Placental pericyte (primary cell): ENCODE measurements around the gene MEI1. TPM values are rescaled to one million over a fixed set of nuclear protein-coding genes. Genes with fewer than 3 reads are reported as not detected.
A peak's percentile ranks its signal among the peaks of the same experiment; 100 is the strongest.

Experiments used
- small RNA-seq: library from RNA; depleted of rRNA; stranded (forward); fragments of <200 nt; gene quantifications from one replicate; pipeline ENCODE3, GENCODE V24; 2012; ENCODE audit warnings: low replicate concordance
- total RNA-seq: library from RNA; depleted of rRNA; stranded (reverse); fragments of >200 nt; gene quantifications from 2 replicates; pipeline ENCODE4 v1.2.3, GENCODE V29; 2012

Gene MEI1, protein sequence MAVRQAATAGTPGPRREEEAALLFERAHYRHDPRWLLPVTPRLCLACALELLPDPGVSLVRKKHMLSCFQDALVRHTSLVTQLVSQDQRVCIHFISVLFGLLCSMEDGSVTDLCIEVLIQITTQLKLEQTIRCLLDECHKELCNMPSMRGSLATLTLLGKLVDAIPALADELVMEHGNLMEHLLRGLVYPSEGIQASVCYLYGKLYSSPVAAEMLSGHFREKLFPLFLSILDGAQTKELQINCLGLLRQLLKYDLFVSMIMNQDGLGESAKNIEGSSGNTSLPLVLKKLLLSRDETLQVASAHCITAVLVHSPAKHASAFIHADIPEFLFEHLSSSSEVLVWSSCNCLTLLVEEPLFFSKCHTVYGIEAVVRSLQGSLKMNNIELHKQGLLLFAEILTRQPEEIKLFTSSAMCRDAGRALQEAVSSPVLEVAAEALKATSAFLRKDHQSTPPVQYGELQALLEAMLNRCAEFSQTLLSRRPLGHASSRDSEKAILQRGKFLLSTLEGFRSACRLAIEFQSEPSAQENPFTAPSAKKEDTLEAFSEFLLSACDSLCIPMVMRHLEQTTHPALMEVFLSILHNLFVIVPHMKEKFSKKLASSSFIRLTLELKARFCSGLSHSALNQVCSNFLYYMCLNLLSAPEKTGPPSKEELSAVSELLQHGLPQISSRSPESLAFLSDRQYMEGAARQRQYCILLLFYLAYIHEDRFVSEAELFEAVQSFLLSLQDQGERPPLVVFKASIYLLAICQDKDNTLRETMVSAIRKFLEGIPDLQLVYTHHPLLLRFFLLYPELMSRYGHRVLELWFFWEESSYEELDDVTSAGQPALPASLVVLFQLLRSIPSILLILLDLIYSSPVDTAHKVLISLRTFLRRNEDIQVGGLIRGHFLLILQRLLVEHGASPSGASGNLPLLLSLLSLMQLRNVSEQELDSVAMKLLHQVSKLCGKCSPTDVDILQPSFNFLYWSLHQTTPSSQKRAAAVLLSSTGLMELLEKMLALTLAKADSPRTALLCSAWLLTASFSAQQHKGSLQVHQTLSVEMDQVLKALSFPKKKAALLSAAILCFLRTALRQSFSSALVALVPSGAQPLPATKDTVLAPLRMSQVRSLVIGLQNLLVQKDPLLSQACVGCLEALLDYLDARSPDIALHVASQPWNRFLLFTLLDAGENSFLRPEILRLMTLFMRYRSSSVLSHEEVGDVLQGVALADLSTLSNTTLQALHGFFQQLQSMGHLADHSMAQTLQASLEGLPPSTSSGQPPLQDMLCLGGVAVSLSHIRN
- total RNA-seq = 6.7 and 11.6 TPM in 2 replicates

GRCh38 chr22:41699264-41700107, at the start of gene MEI1:
Gene MEI1, plus strand, starts transcription at chr22:41699503. Its CDS starts 36 bp downstream, at chr22:41699539.

DNA sequence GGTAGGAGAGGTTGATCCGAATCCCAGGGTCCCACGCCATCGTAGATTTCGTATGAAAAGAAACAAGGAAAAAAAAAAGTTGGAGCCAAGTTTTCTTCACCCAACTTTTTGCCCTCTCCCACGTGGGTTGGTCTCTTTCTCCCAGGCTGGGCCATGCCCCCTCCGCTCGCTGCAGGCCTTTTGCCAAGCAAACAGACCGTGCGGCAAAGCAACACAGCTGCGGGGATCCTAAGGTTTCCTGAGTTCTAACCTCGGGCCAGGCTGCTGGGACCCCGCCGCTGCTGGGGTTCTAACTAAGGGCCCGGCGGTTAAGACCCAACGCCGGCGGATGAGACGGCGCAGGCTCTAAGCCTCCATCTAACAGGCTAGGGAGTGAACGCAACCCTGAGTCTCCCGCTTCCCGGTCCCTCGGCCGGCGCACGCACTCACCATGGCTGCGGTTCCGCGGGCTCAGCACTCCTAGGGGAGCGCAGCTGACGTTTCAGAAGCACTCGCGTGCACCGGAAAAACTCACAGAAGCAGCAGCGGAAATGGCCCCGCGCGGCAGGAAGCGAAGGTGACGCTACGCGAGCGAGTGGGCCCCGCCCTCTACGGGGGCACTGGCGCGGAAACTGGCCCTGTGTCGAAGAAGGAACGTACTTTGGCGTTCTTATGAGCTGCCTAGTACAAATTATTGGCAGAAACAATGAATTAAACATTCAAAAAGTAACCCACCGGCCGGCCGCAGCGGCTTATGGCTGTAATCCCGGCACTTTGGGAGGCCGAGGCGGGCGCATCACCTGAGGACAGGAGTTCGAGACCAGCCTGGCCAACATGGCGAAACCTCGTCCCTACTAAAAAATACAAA, 10.7 kb upstream of the MEI1 start, which contains the start of gene SNU13:
Gene SNU13 (minus strand): TSS at position 503 of the 847 bp plus-strand sequence. CDS start 71 bp downstream, at position 432.

GRCh38 chr22:41800348-41801146, 101.2 kb downstream of the MEI1 start, which contains the start of gene CCDC134:
Gene CCDC134, plus strand, starts transcription at chr22:41800679. Its CDS starts 8,212 bp downstream, at chr22:41808891.

DNA sequence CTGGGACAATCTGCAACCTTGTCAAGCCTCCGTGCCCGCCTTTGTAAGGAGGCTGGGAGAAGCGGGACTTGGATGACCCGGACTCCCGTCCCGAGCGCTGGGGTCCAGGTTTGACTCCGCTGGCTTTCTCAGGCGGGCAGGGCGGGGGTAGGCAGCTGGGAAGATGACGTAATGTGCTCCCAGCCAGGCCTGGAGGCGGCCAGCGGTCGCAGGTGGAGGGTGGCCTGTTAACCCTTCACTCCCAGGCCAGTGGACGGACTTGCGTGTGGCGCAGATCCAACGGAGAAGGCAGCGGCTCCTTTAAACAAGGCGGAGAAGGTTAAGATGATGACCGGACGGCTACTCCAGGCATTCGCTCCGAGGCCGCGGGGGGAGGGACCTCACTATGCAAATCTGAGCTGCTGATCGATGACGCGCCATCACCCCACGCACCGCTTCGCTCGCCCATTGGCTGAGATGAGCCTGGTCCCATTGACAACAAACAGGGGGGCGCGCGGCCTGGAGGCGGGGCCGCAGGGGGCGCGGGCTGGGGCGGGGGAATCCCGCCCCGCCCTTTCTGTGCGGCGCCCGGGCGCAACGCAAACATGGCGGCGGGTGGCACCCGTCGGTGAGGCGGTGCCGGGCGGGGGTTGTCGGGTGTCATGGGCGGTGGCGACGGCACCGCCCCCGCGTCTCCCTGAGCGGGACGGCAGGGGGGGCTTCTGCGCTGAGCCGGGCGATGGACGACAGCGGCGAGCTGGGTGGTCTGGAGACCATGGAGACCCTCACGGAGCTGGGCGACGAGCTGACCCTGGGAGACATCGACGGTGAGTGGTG, 133.5 kb downstream of the MEI1 start, which contains the start of gene SREBF2:
Gene SREBF2 (plus strand): TSS at position 553 of the 816 bp plus-strand sequence. CDS start 166 bp downstream, at position 719.

Small RNA genes within 50 kb of the gene (small RNA-seq; reads per million reads assigned to genes)
- gene HMGN2P10 (not detected), gene RF00019 (not detected), gene RNU6-476P (0.39 reads per million, percentile 10 among the genes with 10 or more reads in this experiment), gene RNU6ATAC22P (not detected)

Other genes with a start within 250 kb of the MEI1 start
- 39.2 and 72.3 TPM in 2 replicates for gene PHF5A, start 230.8 kb upstream of the MEI1 start, total RNA-seq
- 82.0 and 95.2 TPM in 2 replicates for gene ACO2, start 230.4 kb upstream of the MEI1 start, total RNA-seq
- 35.4 and 37.0 TPM in 2 replicates for gene POLR3H, start 155.0 kb upstream of the MEI1 start, total RNA-seq
- 0.43 and 1.8 TPM in 2 replicates for gene CSDC2, start 138.5 kb upstream of the MEI1 start, total RNA-seq
- gene PMM1, start 109.7 kb upstream of the MEI1 start, total RNA-seq = 25.8 and 35.2 TPM in 2 replicates
- gene DESI1, start 78.5 kb upstream of the MEI1 start, total RNA-seq = 16.0 and 31.6 TPM in 2 replicates
- 221 and 330 TPM in 2 replicates for gene XRCC6, start 78.2 kb upstream of the MEI1 start, total RNA-seq
- 79.5 and 98.7 TPM in 2 replicates for gene SNU13, start 10.6 kb upstream of the MEI1 start, total RNA-seq
- gene CCDC134, start 101.2 kb downstream of the MEI1 start, total RNA-seq = 12.7 and 16.3 TPM in 2 replicates
- 74.7 and 182 TPM in 2 replicates for gene SREBF2, start 133.6 kb downstream of the MEI1 start, total RNA-seq
- gene SHISA8, start 215.6 kb downstream of the MEI1 start, total RNA-seq = not detected in 2 replicates
- 0.14 and 0.66 TPM in 2 replicates for gene TNFRSF13C, start 227.3 kb downstream of the MEI1 start, total RNA-seq
- 2.4 and 21.0 TPM in 2 replicates for gene CENPM, start 247.6 kb downstream of the MEI1 start, total RNA-seq